GM19455 (cell line): ENCODE measurements around the gene DHDH.

Experiments
- ATAC-seq: cut with Tn5 transposase; IDR thresholded peaks from one replicate; pipeline ENCODE4 v1.9.1; 2021; ENCODE audit not compliant: unreplicated experiment

The DHDH gene

GRCh38 chr19:48991873-48992580, 58.5 kb downstream of the DHDH start:
- ATAC-seq, result no peak

GRCh38 chr19:48992581-48993174, 59.2 kb downstream of the DHDH start:
- ATAC-seq, result no peak

GRCh38 chr19:48993175-48994034, 59.9 kb downstream of the DHDH start, which contains the start of the genes GYS1 and RUVBL2:
Gene GYS1, minus strand, starts transcription at chr19:48993309. Its CDS starts 197 bp downstream, at chr19:48993112.
Gene RUVBL2, plus strand, starts transcription at chr19:48993887. Its CDS starts 25 bp downstream, at chr19:48993912.
- ATAC-seq, result peak; percentile 82

- ATAC-seq, result no peak
These were observed 60.5 kb downstream of the DHDH start for GRCh38 chr19:48994035-48994386.
